ENCODE results near the gene S100A12. TPM values are rescaled to one million over a fixed set of nuclear protein-coding genes. Genes with fewer than 3 reads are reported as not detected.
"Not testable (repeated sequence)": the region's sequence is repeated elsewhere in the genome, so short reads cannot be mapped to it uniquely, and the experiment has no call there.

The S100A12 gene
- total RNA-seq, result 3.5 TPM
- long read RNA-seq, partial matches to known transcripts, result 0 of 1 reads
- long read RNA-seq, other reads (novel, unspliced or antisense), result 0 of 1 reads

DNA sequence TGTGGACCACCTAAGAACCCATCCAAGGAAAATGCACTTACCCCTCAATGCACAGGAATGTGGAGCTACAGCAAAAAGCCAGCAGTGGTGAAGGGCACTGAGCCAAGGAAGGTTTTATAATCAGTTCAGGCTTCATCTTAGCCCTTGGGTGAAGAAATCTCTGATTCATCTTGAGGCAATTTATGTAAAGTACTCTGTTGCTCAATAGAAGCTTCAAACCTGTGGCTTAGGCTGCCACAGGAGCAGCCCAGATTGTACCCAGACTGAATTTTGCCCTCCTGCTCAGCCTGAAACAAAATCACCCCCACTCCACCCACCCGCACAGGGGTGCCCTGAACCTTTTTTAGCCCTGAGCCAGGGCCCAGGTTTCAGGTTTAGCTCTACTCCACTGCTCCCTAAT is at the start of gene S100A12:
Gene S100A12 (minus strand): TSS at position 111 of the 400 bp plus-strand sequence. CDS start 1,029 bp downstream, outside the sequence.
- intact Hi-C loops (cut with micrococcal nuclease), result no loop called here
- ATAC-seq (no peak), DNase-seq (no peak)

DNA sequence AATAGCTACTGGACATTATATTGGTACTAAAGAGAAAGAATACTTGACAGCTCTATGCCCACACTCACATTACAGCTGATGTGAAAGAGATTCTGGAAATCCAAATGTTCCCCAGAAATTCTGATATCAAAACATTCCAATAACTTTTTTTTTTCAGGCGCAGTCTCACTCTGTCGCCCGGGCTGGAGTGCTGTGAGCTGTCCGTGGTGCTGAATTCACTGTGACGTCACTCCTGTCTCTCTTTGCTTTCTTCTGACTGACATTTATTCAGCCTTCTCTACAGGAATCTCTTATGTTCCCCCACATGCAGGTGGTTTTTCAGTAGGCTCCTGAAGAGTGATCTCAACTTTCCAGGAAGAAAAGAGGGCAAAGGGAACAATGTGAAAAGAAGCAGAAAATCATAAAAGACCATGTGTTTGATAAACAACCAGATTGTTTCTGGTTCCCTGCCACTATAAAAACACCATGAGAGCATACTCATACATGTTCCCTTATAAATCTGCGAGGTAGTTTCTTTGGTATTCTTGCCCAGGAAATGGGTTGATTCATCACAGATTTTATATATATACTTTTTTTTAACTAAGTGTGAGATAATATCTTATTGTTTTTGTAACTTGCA is 47.1 kb upstream of the S100A12 start:
- DNase-seq (peak; percentile 73), ATAC-seq (peak; percentile 48)
- intact Hi-C loops (cut with micrococcal nuclease), result no loop called here

DNA sequence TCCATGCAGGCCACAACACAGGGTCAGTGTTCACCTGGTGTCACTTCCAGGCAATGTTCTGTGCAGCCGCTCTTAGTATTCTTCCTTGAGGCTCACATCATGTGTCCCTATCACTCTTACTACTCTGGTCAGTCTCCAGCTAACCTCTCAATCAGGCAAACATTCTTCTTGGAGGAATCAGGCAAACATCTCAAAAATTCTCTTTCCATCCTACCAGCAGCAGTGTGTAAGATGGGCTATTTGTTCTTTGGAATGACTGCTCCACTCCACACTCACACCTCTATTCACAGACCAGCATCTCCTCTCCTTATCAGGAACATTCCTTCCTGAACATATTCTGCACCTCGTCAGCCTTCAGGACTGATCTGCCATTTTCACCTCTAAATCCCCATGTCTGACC is 44.9 kb upstream of the S100A12 start:
- ATAC-seq (no peak), DNase-seq (no peak)
- intact Hi-C loops (cut with micrococcal nuclease), result no loop called here

DNA sequence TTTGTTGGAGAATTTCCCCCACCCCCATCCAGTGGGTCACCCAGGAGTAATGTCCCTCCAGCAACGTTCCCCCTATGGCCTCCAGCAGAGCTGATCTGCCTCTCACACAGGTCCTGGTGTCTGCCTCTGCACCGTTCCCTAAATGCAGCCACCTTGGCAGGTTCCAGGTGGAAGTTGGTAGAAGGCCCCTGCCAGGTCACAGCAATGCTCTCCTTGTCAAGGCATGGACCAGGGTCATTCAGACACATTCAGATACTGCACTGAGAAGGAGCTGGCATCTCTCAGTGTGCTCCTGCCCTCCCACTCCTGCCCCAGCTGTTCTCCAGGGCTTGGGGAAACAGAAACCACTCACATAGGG is 44.0 kb upstream of the S100A12 start:
- DNase-seq; ATAC-seq; intact Hi-C loops (cut with micrococcal nuclease): not testable (repeated sequence)

DNA sequence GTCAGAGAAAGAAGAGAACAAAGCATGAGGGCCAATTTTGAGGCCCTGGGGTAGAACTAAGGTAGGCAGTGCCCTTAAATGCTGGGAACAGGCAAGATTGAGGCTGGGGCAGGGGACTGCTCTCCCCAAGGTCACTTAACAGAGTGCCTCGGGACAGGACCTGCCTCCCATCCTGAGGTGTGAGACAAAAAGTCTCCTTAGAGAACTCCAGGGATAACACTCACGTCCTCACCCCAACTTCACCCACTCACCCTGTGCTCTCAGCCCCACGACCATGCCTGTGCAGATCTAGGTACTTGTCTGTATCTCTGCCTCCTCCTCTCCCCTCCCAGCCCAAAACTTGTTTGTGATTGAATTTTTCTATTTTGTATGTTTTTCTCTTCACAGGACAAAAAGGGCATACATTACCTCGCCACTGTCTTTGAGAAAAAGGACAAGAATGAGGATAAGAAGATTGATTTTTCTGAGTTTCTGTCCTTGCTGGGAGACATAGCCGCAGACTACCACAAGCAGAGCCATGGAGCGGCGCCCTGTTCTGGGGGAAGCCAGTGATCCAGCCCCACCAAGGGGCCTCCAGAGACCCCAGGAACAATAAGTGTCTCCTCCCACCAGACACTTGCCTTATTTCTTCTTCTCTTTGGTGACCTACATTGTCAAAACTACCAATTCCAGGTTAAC is 43.5 kb upstream of the S100A12 start:
- not testable (repeated sequence) for ATAC-seq

DNA sequence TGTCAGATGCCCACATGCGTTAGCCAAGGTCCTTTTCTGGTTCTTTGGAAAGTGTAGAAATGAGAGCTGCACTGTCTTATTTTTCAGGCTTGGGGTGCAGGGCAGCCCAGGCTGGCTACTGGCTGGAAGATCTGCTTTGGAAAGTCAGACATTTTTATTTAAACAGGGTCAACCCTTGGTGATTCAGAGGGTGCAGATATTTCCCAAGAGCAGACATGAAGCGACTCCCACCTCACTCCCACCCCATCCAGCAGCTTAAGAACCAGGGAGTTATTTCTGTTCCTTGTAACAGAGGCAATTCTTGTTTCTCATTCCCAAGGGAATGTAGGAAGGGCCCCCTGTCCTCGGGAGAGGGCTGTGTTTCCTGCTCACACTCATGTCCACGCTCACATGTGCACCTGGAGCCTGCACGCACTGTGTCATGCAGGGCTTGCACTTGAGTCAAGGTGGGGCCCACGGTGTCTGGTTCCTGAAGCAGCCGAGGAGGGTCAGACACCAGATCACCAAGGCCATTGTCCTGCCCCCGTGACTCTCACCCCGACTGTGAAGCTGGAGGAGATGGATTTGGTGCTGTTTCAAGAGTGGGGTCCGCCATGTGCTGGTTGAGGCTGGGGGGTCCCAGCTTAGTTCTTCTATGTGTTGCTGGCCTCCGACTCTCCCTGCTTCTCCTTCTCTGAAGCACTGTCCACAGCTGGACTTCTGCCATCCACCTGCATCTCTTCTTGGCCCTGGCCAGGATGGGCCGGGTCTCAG is 41.9 kb upstream of the S100A12 start:
- ATAC-seq (no peak), DNase-seq (no peak)
- intact Hi-C loops (cut with micrococcal nuclease), result no loop called here

More for the DNA sequence above, 43.5 kb upstream of the S100A12 start:
- intact Hi-C loops (cut with micrococcal nuclease); DNase-seq: not testable (repeated sequence)

DNA sequence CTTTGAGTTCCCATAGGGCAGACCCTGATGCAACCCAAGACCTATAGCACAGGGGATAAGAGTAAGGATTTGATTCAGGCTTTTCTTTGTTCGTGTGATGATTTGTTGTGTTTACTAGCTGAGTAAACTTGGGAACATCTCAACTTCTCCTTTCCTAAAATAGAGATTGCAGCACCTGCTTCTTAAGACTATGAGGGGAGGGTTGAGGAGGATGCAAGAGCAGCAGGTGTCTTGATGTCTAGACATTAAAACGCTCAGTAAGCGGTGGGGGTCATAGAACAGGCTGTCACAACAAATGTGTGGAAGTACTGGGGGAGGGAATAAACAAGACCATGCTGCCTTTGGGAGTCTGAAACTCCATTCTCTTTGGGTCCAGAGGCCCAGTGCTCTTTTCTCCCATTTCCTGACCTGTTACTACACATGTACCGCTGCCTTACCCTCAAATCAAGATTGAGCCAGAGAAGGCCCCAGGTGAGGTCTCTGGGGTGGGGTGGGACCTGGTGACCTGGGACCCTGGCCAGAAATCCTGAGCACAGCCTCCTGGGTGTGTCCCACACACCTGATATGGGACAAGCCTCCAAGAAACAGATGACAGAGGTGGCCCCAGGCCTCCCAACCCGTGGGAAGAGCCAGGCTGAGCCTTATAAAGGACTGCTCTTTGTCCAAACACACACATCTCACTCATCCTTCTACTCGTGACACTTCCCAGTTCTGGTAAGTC is 40.6 kb upstream of the S100A12 start, which contains the start of gene S100A7A:
Gene S100A7A (plus strand): TSS at position 671 of the 721 bp plus-strand sequence. CDS start 1,563 bp downstream, outside the sequence.
- DNase-seq (no peak), ATAC-seq (no peak)
- intact Hi-C loops (cut with micrococcal nuclease), result no loop called here

DNA sequence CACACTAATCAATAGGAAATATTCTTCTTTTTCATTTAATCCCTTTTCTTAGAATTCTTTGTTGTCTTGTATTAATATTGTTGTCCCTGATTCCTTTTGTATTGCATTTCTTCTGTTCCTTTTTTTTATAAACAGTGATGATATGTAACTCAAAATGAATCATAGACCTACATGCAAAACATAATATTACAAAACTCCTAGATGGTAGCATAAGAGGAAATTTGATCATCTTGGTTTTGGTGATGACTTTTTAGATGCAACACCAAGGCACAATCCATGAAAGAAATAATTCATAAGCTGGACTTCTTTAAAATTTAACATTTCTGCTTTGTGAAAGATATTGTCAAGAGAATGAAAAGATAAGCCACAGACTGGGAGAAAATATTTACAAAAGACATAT is 38.5 kb upstream of the S100A12 start:
- intact Hi-C loops (cut with micrococcal nuclease); ATAC-seq; DNase-seq: not testable (repeated sequence)

DNA sequence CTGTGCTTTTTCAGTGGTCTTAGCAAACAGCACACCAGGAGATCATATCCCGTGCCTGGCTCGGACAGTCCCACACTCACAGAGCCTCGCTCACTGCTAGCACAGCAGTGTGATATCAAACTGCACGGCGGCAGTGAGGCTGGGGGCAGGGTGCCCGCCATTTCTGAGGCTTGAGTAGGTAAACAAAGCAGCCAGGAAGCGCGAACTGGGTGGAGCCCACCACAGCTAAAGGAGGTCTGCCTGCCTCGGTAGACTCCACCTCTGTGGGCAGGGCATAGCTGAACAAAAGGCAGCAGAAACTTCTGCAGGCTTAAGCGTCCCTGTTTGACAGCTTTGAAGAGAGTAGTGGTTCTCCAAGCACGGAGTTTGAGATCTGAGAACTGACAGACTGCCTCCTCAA is 31.9 kb upstream of the S100A12 start:
- ATAC-seq; intact Hi-C loops (cut with micrococcal nuclease); DNase-seq: not testable (repeated sequence)

DNA sequence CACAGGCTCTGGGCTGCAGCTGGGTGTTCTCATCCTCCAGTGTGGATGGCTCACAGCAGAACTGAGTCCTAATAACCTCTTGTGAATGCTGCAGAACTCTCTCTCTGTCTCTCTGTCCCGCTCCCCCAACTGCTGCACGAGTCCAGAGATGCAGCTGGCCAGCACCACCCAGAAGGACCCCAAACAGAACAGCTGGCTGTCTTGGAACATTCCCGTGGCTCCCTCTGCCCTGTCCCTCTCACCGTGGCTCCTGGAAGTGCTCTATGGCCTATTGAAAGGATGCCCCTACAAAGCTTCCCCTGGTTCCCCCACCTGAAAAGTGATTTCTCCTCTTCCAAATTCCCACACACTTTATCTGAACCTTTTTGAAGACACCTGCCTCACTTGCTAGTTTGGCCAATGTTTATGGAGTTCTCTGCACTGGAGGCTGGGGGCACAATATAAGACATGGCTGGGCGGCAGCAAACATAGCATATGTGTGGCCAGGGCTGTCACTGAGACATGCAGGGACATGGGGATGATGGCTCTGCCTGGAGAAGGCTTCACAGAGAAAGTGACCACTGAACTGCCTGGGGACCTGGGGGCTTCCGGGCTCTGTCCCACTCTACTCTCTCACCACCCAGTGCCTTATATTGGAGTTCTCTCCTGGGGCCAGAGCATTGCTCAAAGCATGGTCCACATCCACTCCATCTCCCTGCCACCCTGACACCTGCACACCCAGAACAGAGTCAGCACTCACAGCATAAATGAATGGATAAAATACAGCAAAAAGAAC is 30.6 kb upstream of the S100A12 start:
- intact Hi-C loops (cut with micrococcal nuclease); DNase-seq; ATAC-seq: not testable (repeated sequence)

DNA sequence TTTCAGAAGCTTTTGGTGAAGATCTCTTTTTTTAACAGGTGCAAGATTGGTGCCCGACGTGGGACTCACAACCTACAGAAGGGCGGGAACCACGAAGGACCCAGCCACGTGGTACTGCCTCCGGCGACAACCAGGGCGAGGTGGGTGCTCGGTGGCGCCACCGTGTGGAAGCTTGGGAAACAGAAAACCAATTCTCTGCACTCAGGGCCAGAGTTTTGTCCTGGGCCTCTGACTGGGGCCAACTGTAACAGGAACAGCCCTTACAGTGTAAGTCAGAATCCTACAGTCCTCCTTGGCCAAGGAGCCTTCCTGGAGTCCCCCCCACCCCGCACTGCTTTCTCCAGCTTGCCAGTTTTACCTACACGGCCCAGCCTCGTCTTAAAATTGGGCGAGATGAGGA is 29.3 kb upstream of the S100A12 start:
- intact Hi-C loops (cut with micrococcal nuclease), result no loop called here
- DNase-seq (peak; percentile 61), ATAC-seq (no peak)

DNA sequence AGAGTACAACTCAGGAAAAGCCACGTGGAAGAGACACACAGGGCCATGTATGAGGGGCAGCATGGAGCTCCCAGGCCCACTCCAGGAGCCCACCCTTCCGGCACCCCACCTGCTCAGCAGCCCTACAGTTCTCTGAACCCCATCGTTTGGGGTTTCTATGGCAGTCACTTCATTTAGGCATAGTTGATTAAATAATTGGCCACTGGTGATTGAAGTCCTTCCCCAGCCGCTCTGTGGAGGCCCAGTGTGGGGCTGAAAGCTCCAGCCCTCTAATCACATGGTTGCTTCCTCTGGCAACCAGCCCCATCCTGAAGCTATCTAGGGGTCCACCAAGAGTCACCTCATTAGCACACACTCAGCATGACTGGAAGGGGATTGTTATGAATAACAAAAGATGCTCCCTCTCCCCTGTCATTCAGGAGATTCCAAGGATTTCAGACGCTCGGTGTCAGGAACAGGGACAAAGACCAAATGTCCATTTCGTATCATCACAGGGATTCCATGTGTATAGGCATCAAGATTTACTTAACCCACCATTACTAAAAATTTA is 28.7 kb upstream of the S100A12 start:
- intact Hi-C loops (cut with micrococcal nuclease), result no loop called here
- DNase-seq (no peak), ATAC-seq (no peak)

DNA sequence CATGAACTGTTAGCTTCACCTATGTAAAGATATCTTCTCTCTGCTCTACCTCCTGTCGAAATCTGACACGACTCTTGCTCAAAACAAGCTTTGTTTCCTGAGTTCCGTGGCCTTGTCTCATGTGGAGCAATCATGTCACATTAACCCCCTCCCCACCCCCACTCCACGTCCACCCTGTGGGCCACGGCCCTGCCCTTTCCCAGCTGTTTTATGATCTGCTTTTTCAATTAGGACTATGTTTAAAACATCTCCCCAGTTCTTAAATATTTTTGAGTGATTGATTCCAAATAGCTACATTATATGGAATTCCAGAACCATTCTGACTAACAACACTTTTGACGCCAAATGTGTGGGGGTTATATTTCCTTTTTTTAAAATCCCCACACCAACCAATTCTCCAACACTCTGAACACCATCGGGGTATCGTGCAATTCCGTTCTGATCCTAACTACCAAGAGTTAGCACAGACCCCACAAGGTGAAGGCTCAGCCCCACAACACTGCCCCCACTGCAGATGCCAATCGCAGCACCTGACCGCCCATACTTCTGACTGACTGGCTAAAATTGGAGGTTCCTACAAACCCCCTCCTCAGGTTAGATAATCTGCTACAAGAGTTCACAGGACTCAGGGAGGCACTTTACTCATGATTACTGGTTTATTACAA is 28.1 kb upstream of the S100A12 start:
- DNase-seq (no peak), ATAC-seq (no peak)
- intact Hi-C loops (cut with micrococcal nuclease), result no loop called here

DNA sequence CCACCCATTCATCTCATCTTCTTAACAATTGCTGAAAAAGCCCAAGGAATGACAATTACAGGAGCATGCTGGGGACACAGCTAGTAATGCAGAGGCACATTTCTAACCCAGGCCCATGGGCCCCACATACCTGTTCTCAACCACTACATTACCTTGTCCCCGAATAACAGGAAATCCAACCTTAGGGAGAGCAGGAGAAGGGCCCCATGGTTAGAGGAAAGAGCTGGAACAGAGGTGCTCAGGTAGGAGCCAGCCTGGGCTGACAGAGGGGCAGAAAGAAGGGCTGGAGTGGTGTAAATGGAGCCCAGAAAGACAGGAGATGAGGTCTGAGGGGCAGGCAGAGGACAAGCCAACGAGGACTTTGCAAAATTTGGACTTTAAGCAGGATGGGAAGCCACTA is 26.8 kb upstream of the S100A12 start:
- ATAC-seq, result no peak
- intact Hi-C loops (cut with micrococcal nuclease), result no loop called here

DNA sequence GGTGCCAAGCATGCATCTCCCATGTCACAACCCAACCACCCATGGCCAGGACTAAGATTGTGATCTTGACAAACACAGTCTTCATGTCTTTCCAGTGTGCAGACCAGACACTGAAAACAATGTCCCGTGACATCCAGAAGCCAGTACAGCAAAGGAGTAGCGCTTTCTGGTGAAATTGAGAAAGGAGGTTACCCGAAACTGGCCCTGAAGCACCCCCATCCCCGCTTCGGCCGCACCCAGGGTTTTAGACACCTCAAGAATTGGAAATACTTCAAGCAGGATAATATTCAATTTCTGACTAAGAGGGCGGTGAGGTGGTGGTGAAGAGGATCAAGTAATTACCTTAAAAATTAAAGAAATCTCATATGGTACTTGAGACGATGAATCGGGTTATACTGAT is 26.0 kb upstream of the S100A12 start:
- DNase-seq, result no peak
- intact Hi-C loops (cut with micrococcal nuclease), result no loop called here

More for the DNA sequence above, 26.8 kb upstream of the S100A12 start:
- DNase-seq, result no peak

DNA sequence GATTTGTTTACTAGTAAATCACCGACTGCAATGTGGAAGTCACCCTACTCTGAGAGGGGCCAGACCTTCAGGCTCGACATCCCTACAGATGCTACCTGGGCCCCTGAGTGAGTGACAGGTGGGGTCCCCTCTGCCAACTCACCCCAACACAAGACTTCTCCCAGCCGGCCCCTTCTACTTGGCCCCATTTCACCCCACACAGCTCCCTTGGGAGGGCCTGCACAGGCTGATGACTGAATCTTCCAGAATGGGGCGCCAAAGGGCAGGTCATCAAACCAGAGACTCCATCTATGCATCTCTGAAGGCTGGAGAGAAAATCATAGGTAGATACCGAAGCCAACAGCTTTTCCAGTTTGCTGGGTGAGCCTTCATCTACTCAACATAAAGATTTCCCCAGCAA is 24.8 kb upstream of the S100A12 start:
- intact Hi-C loops (cut with micrococcal nuclease), result no loop called here

More for the DNA sequence above, 26.0 kb upstream of the S100A12 start:
- ATAC-seq, result no peak

DNA sequence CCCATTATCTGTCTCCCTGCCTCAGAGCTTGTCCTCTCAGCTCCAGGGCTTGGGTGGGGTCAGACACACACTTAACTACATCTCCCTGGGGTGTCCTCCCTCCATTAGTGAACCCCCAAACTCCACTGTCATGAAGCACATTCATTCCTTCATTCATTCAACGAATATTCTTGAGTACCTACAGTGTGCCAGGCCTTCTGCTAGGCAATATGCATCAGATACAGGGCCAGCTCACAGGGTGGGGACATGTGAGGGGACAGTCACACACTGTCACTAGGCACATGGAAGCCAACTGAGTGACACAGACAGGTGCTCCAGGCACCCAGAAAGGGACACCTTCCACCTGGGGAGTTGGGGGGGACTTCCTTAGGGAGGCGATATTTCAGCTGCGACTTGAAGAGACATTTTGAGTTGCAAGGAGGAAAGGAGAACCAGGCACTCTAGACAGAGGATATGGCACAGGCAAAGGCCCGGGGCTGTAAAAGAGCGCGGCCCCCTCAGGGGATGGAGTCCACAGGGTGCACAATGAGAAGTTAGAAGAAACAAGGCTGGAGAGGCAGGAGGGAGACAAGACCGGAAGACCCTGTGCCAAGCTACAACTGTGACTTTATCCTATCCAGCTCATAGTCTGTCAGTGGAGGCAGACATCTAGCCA is 24.1 kb upstream of the S100A12 start:
- ATAC-seq (no peak), DNase-seq (no peak)
- intact Hi-C loops (cut with micrococcal nuclease), result no loop called here

More for the DNA sequence above, 24.8 kb upstream of the S100A12 start:
- DNase-seq (no peak), ATAC-seq (no peak)

Measured in left ventricle myocardium superior (tissue), 1 donor.